Panc1 (cell line): ENCODE data around the gene ZNF557. TPM values are rescaled to one million over a fixed set of nuclear protein-coding genes. Genes with fewer than 3 reads are reported as not detected.
A peak's percentile ranks its signal among the peaks of the same experiment; 100 is the strongest.

Experiments used
- ATAC-seq: fragments of 200-7000 bp; cut with Tn5 transposase; 2 replicates; pipeline ENCODE4 v1.9.1; 2020; ENCODE audit warnings: mild to moderate bottlenecking, moderate library complexity
- BruUV-seq: library from RNA; stranded (reverse); fragments of 400-500 nt; replicated peaks from 2 replicates; lab custom pipeline; 2021; lab: Mats Ljungman, UMichigan
- CTCF ChIA-PET: fragments of 300-600 bp; sonication (Branson Sonifier 250); formaldehyde crosslinking; loops from one replicate; lab custom pipeline; 2022; ENCODE audit warnings: antibody characterized with exemption; lab: Charles Lee
- POLR2A ChIA-PET: fragments of 300-600 bp; sonication (Branson Sonifier 250); formaldehyde crosslinking; loops from one replicate; lab custom pipeline; 2022; ENCODE audit warnings: antibody characterized with exemption; lab: Charles Lee
- DNase-seq: peaks from one replicate; pipeline ENCODE4 v3.0.0-alpha.2; 2010; ENCODE audit warnings: low read depth, low spot score
- H3K27ac ChIP-seq: 2 replicates; pipeline ENCODE4 v1.5.1; 2011; ENCODE audit warnings: mild to moderate bottlenecking, low read length, inconsistent platforms
- H3K27me3 ChIP-seq: fragments of 200-500 bp; sonication (Bioruptor generic); 2 replicates; pipeline ENCODE4 v1.6.0; 2014; ENCODE audit warnings: low read length, inconsistent platforms; ENCODE audit not compliant: control insufficient read depth, insufficient read depth
- H3K36me3 ChIP-seq: fragments of 200-500 bp; sonication (Bioruptor generic); 2 replicates; pipeline ENCODE4 v1.5.1; 2014; ENCODE audit warnings: inconsistent platforms, mild to moderate bottlenecking, low read length, moderate library complexity; ENCODE audit not compliant: control insufficient read depth, insufficient read depth
- H3K4me1 ChIP-seq: 2 replicates; pipeline ENCODE4 v1.5.1; 2011; ENCODE audit warnings: inconsistent platforms, mild to moderate bottlenecking, low read length, moderate library complexity; ENCODE audit not compliant: control insufficient read depth, insufficient read depth
- H3K4me3 ChIP-seq, 2 experiments: 2 replicates each; pipeline ENCODE4 v1.5.1; 2011 to 2012; ENCODE audit warnings: low read depth in 2 of 2, low read length in 2 of 2, mild to moderate bottlenecking in 2 of 2, inconsistent platforms in 1 of 2, moderate library complexity in 1 of 2
- H3K9me3 ChIP-seq: fragments of 200-500 bp; sonication (Bioruptor generic); 2 replicates; pipeline ENCODE4 v1.5.1; 2014; ENCODE audit warnings: low read depth, mild to moderate bottlenecking, inconsistent platforms, low read length, moderate library complexity; ENCODE audit not compliant: control insufficient read depth, insufficient read depth
- CTCF ChIP-seq: fragments of 450-650 bp; IDR thresholded peaks from 2 replicates; pipeline ENCODE4 v1.5.1; 2017; ENCODE audit warnings: mild to moderate bottlenecking
- POLR2AphosphoS5 ChIP-seq: IDR thresholded peaks from 2 replicates; pipeline ENCODE4 v1.6.1; 2012; ENCODE audit warnings: mild to moderate bottlenecking, low read depth, low read length, moderate library complexity
- REST ChIP-seq, 2 experiments: IDR thresholded peaks; 2 replicates each; pipeline ENCODE4 v1.6.1; 2011 to 2012; ENCODE audit warnings: low read depth in 2 of 2, control low read depth in 1 of 2, low read length in 1 of 2, mild to moderate bottlenecking in 1 of 2, moderate library complexity in 1 of 2; ENCODE audit not compliant: insufficient read depth in 1 of 2
- SIN3A ChIP-seq: IDR thresholded peaks from 2 replicates; pipeline ENCODE4 v1.6.1; 2012; ENCODE audit warnings: low read depth, mild to moderate bottlenecking, low read length, moderate library complexity, borderline replicate concordance; ENCODE audit not compliant: insufficient read depth
- TCF7L2 ChIP-seq: IDR thresholded peaks from 2 replicates; pipeline ENCODE4 v1.6.1; 2011; ENCODE audit warnings: mild to moderate bottlenecking, low read depth, low read length, inconsistent platforms
- in situ Hi-C: cut with HindIII; loops from 2 replicates; pipeline ENCODE4 v1.10.0; 2016; ENCODE audit warnings: low sequenced_read_pairs, low pct_unique_long_range_greater_than_20kb
- intact Hi-C: fragments of 100-400 bp; cut with micrococcal nuclease; formaldehyde crosslinking; loops from one replicate; pipeline ENCODE4 v1.10.0; 2022; ENCODE audit not compliant: unreplicated experiment
- total RNA-seq: library from RNA; stranded (reverse); gene quantifications from one replicate; pipeline ENCODE4 v1.2.1, GENCODE V29; 2021; ENCODE audit not compliant: unreplicated experiment

Gene ZNF557
- total RNA-seq, 1 experiment from 2014 or later, result 7.6 TPM

- TF ChIP-seq CTCF (no peak), REST (IDR thresholded peaks at IDR 0.05; ENCODE audit: insufficient read depth in 1 of 2, low read depth in 2 of 2, low read length in 1 of 2) (peak; percentile 62 to 73; a peak in 3 of 4 replicates)
- DNase-seq (no peak), ATAC-seq (no peak)
- intact Hi-C loops (no loop called here), in situ Hi-C loops (no loop called here)
- Histone ChIP-seq H3K4me1 (no peaks in the 10 kb centered on the region), H3K36me3 (no peaks in the 10 kb centered on the region), H3K27ac (no peak overlapping the region), H3K4me3 (no peak overlapping the region), H3K9me3 (no peaks in the 10 kb centered on the region), H3K27me3 (0 out of 2 replicates have a peak, but pooled peaks cover 2% of the 10 kb centered on the region)
- ChIA-PET POLR2A (no interaction called here), CTCF (no interaction called here)
- BruUV-seq, result no TSS peak
These were observed 43.7 kb downstream of the ZNF557 start for GRCh38 chr19:7113233-7113632.

GRCh38 chr19:7115721-7116120, 46.2 kb downstream of the ZNF557 start:
- intact Hi-C loops, result no loop called here
- Histone ChIP-seq H3K9me3 (no peaks in the 10 kb centered on the region), H3K36me3 (no peaks in the 10 kb centered on the region), H3K27ac (no peak overlapping the region), H3K4me3 (no peak overlapping the region), H3K4me1 (no peaks in the 10 kb centered on the region), H3K27me3 (0 out of 2 replicates have a peak, but pooled peaks cover 2% of the 10 kb centered on the region)
- no TSS peak for BruUV-seq
- ChIA-PET POLR2A (no interaction called here), CTCF (no interaction called here)
- ATAC-seq, result no peak
- in situ Hi-C loops, result no loop called here
- TF ChIP-seq REST (IDR thresholded peaks at IDR 0.05; ENCODE audit: insufficient read depth in 1 of 2, low read depth in 2 of 2, low read length in 1 of 2) (no peak), SIN3A (no peak), POLR2AphosphoS5 (no peak), CTCF (no peak), TCF7L2 (no peak)
- DNase-seq, result no peak
